ENCODE results near the gene SETBP1.

The SETBP1 gene

DNA sequence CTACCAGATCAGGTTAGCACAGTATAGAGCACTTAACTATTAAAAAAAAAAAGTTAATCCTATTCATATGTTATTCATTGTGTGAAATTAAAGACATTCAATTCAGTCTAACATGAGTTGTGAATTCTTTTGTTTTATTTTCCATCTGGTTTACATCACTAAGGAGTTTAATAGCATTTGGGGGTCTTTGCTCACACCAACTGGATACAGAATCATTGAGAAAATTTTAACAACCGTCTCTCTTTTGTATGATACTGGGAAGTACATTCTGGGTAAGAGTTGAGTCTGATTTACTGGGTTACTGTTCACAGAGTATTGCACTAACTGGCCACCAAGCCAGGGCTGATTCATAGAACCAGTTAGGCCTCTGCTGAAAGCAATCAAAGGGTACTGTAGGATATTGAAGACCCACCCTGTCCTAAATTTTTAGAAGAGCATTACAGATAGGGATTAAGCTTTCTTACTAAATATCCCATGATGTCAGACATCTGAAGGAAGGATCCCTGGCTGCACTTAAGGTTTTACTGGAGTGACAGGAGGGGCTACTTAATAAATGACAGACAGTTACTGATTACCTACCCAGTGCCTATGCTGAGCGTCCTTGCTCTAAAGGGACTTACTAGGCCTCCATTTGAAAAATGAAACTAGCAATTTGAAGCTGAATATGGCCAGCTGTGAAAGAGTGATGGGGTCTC, 387.9 kb downstream of the SETBP1 start:
- H4K91ac ChIP-seq (ENCODE audit: low read depth, low read length) = no peak overlapping the region
- no peaks in the 10 kb centered on the region for H3K79me1 ChIP-seq (ENCODE audit: low read length)
- H3K9me3 ChIP-seq (ENCODE audit: insufficient read depth, low read depth, low read length) = no peaks in the 10 kb centered on the region
- H2BK120ac ChIP-seq (ENCODE audit: insufficient read depth, low read length, poor library complexity) = no peak overlapping the region
- H2AFZ ChIP-seq (ENCODE audit: insufficient read depth, low read length, poor library complexity) = no peak overlapping the region
- H3K23ac ChIP-seq (ENCODE audit: low read length) = no peak overlapping the region
- H3K4ac ChIP-seq (ENCODE audit: low read depth, low read length) = no peak overlapping the region
- no peak overlapping the region for H3K4me3 ChIP-seq (ENCODE audit: low read depth, low read length)
- no peak overlapping the region for H3K4me2 ChIP-seq (ENCODE audit: low read length)
- H4K8ac ChIP-seq (ENCODE audit: low read depth, low read length) = no peak overlapping the region
- DNase-seq = no peak
- H3K27me3 ChIP-seq (ENCODE audit: insufficient read depth, low read length) = no peaks in the 10 kb centered on the region
- H2BK12ac ChIP-seq (ENCODE audit: low read length) = no peak overlapping the region
- no peak overlapping the region for H3K14ac ChIP-seq (ENCODE audit: low read length)
- H4K12ac ChIP-seq (ENCODE audit: low read depth, low read length) = no peak overlapping the region
- H3K27ac ChIP-seq (ENCODE audit: low read depth, low read length) = no peak overlapping the region
- no CpG with 5 or more reads among the region's 2 CpGs for WGBS (ENCODE audit: extremely low coverage, insufficient coverage, insufficient read length)
- H3K36me3 ChIP-seq (ENCODE audit: control insufficient read depth in 1 of 2, insufficient read depth in 2 of 2, low read length in 2 of 2) = peaks cover 3 to 5% of the 10 kb centered on the region in 2 experiments
- H3K9ac ChIP-seq (ENCODE audit: low read length) = no peak overlapping the region
- no peak overlapping the region for H2AK5ac ChIP-seq (ENCODE audit: low read length)
- no peak overlapping the region for H2BK5ac ChIP-seq (ENCODE audit: low read depth, low read length, poor library complexity)
- no peak overlapping the region for H3K18ac ChIP-seq (ENCODE audit: low read length)
- no peaks in the 10 kb centered on the region for H3K79me2 ChIP-seq (ENCODE audit: control insufficient read depth, insufficient read depth, low read length, poor library complexity)
- H3K4me1 ChIP-seq (ENCODE audit: control insufficient read depth in 1 of 2, insufficient read depth in 2 of 2, low read length in 2 of 2) = no peaks in the 10 kb centered on the region

DNA sequence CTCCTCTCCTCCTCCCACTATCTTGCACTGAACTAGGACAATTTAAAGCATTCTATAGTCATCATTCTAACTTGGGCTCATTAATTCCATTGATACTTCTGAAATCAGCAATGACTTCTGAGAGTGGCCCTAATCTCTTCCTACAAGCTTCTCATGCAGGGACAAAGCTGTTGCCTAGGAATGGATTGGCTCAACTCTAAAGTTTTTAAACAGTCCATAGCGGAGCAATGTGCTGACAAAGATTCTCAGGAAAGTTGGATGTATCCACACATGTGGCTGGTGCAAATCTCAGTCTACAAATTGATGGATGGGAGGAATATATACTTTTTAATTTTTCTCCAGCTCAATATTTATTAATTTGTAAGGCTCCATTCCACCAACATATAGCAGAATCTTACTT, 388.9 kb downstream of the SETBP1 start:
- H2AK5ac ChIP-seq (ENCODE audit: low read length) = no peak overlapping the region
- no peak overlapping the region for H4K8ac ChIP-seq (ENCODE audit: low read depth, low read length)
- H4K91ac ChIP-seq (ENCODE audit: low read depth, low read length) = no peak overlapping the region
- H3K14ac ChIP-seq (ENCODE audit: low read length) = no peak overlapping the region
- H2BK5ac ChIP-seq (ENCODE audit: low read depth, low read length, poor library complexity) = no peak overlapping the region
- no peak overlapping the region for H2AFZ ChIP-seq (ENCODE audit: insufficient read depth, low read length, poor library complexity)
- no peak overlapping the region for H3K9ac ChIP-seq (ENCODE audit: low read length)
- no peak overlapping the region for H3K23ac ChIP-seq (ENCODE audit: low read length)
- H3K4me3 ChIP-seq (ENCODE audit: low read depth, low read length) = no peak overlapping the region
- no peaks in the 10 kb centered on the region for H3K9me3 ChIP-seq (ENCODE audit: insufficient read depth, low read depth, low read length)
- no peak overlapping the region for H2BK12ac ChIP-seq (ENCODE audit: low read length)
- H3K4me2 ChIP-seq (ENCODE audit: low read length) = no peak overlapping the region
- H3K79me1 ChIP-seq (ENCODE audit: low read length) = no peaks in the 10 kb centered on the region
- no peak overlapping the region for H3K4ac ChIP-seq (ENCODE audit: low read depth, low read length)
- H3K27ac ChIP-seq (ENCODE audit: low read depth, low read length) = no peak overlapping the region
- no peaks in the 10 kb centered on the region for H3K4me1 ChIP-seq (ENCODE audit: control insufficient read depth in 1 of 2, insufficient read depth in 2 of 2, low read length in 2 of 2)
- no peaks in the 10 kb centered on the region for H3K79me2 ChIP-seq (ENCODE audit: control insufficient read depth, insufficient read depth, low read length, poor library complexity)
- no peak overlapping the region for H4K12ac ChIP-seq (ENCODE audit: low read depth, low read length)
- H2BK120ac ChIP-seq (ENCODE audit: insufficient read depth, low read length, poor library complexity) = no peak overlapping the region
- no peaks in the 10 kb centered on the region for H3K36me3 ChIP-seq (ENCODE audit: control insufficient read depth in 1 of 2, insufficient read depth in 2 of 2, low read length in 2 of 2)
- no peaks in the 10 kb centered on the region for H3K27me3 ChIP-seq (ENCODE audit: insufficient read depth, low read length)
- WGBS (ENCODE audit: extremely low coverage, insufficient coverage, insufficient read length) = no CpG with 5 or more reads among the region's 1 CpG
- no peak for DNase-seq
- no peak overlapping the region for H3K18ac ChIP-seq (ENCODE audit: low read length)

DNA sequence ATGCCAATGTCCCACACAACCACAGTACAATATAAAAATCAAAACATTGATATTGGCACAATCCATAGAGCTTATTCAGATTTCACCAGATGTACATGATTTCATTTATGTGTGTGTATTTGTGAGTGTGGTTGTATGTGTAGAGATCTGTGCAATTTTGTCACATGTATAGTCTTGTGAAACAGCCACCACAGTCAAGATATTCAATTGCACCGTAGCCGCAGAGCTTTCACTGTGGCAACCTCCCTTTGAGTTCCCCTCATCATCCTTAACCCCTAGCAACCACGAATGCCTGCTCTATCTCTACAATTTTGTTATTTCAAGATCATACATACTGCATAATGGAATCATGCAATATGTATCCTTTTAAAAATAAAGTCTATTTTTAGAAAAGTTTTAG, 391.3 kb downstream of the SETBP1 start:
- H3K79me1 ChIP-seq (ENCODE audit: low read length) = no peaks in the 10 kb centered on the region
- H3K4me2 ChIP-seq (ENCODE audit: low read length) = no peak overlapping the region
- no peak overlapping the region for H4K12ac ChIP-seq (ENCODE audit: low read depth, low read length)
- no peak overlapping the region for H2BK120ac ChIP-seq (ENCODE audit: insufficient read depth, low read length, poor library complexity)
- no peak overlapping the region for H2BK12ac ChIP-seq (ENCODE audit: low read length)
- no peak overlapping the region for H4K91ac ChIP-seq (ENCODE audit: low read depth, low read length)
- no peaks in the 10 kb centered on the region for H3K27me3 ChIP-seq (ENCODE audit: insufficient read depth, low read length)
- no CpG with 5 or more reads among the region's 3 CpGs for WGBS (ENCODE audit: extremely low coverage, insufficient coverage, insufficient read length)
- H3K79me2 ChIP-seq (ENCODE audit: control insufficient read depth, insufficient read depth, low read length, poor library complexity) = no peaks in the 10 kb centered on the region
- H2BK5ac ChIP-seq (ENCODE audit: low read depth, low read length, poor library complexity) = no peak overlapping the region
- no peak for DNase-seq
- no peak overlapping the region for H3K27ac ChIP-seq (ENCODE audit: low read depth, low read length)
- no peaks in the 10 kb centered on the region for H3K9me3 ChIP-seq (ENCODE audit: insufficient read depth, low read depth, low read length)
- H3K36me3 ChIP-seq (ENCODE audit: control insufficient read depth in 1 of 2, insufficient read depth in 2 of 2, low read length in 2 of 2) = no peaks in the 10 kb centered on the region
- no peak overlapping the region for H3K9ac ChIP-seq (ENCODE audit: low read length)
- H2AFZ ChIP-seq (ENCODE audit: insufficient read depth, low read length, poor library complexity) = no peak overlapping the region
- no peak overlapping the region for H3K18ac ChIP-seq (ENCODE audit: low read length)
- H3K14ac ChIP-seq (ENCODE audit: low read length) = no peak overlapping the region
- H2AK5ac ChIP-seq (ENCODE audit: low read length) = no peak overlapping the region
- H3K4ac ChIP-seq (ENCODE audit: low read depth, low read length) = no peak overlapping the region
- no peak overlapping the region for H3K23ac ChIP-seq (ENCODE audit: low read length)
- H4K8ac ChIP-seq (ENCODE audit: low read depth, low read length) = no peak overlapping the region
- H3K4me3 ChIP-seq (ENCODE audit: low read depth, low read length) = no peak overlapping the region
- H3K4me1 ChIP-seq (ENCODE audit: control insufficient read depth in 1 of 2, insufficient read depth in 2 of 2, low read length in 2 of 2) = no peaks in the 10 kb centered on the region

DNA sequence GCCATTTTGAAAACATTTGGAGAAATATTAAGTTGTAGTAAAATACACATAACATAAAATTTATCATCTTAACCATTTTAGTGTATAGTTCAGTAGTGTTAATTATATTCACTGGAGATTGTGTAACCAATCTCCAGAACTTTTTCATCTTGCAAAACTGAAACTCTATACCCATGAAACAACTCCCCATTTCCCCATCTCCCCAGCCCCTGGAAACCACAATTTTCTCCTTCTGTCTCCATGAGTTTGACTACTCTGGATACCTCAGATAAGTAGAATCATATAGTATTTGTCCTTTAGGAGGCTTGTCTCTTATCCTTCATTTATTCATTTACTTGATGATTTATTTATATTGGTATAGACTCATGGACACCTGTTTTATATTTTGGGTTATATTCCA, 392.9 kb downstream of the SETBP1 start:
- Histone ChIP-seq H3K9ac (ENCODE audit: low read length) (no peak overlapping the region), H2BK5ac (ENCODE audit: low read depth, low read length, poor library complexity) (no peak overlapping the region), H4K91ac (ENCODE audit: low read depth, low read length) (no peak overlapping the region), H3K27ac (ENCODE audit: low read depth, low read length) (no peak overlapping the region), H2AK5ac (ENCODE audit: low read length) (no peak overlapping the region), H3K27me3 (ENCODE audit: insufficient read depth, low read length) (no peaks in the 10 kb centered on the region), H3K4me3 (ENCODE audit: low read depth, low read length) (no peak overlapping the region), H2BK12ac (ENCODE audit: low read length) (no peak overlapping the region), H2AFZ (ENCODE audit: insufficient read depth, low read length, poor library complexity) (no peak overlapping the region), H3K9me3 (ENCODE audit: insufficient read depth, low read depth, low read length) (no peaks in the 10 kb centered on the region), H3K36me3 (ENCODE audit: control insufficient read depth in 1 of 2, insufficient read depth in 2 of 2, low read length in 2 of 2) (no peaks in the 10 kb centered on the region), H3K23ac (ENCODE audit: low read length) (no peak overlapping the region), H3K14ac (ENCODE audit: low read length) (no peak overlapping the region), H3K79me2 (ENCODE audit: control insufficient read depth, insufficient read depth, low read length, poor library complexity) (no peaks in the 10 kb centered on the region), H2BK120ac (ENCODE audit: insufficient read depth, low read length, poor library complexity) (no peak overlapping the region), H3K18ac (ENCODE audit: low read length) (no peak overlapping the region), H3K4me1 (ENCODE audit: control insufficient read depth in 1 of 2, insufficient read depth in 2 of 2, low read length in 2 of 2) (no peaks in the 10 kb centered on the region), H3K79me1 (ENCODE audit: low read length) (no peaks in the 10 kb centered on the region), H3K4me2 (ENCODE audit: low read length) (no peak overlapping the region), H4K12ac (ENCODE audit: low read depth, low read length) (no peak overlapping the region), H3K4ac (ENCODE audit: low read depth, low read length) (no peak overlapping the region), H4K8ac (ENCODE audit: low read depth, low read length) (no peak overlapping the region)
- DNase-seq = no peak
